ENCODE results near the gene LTB.
A peak's percentile ranks its signal among the peaks of the same experiment; 100 is the strongest.

Gene LTB

DNA sequence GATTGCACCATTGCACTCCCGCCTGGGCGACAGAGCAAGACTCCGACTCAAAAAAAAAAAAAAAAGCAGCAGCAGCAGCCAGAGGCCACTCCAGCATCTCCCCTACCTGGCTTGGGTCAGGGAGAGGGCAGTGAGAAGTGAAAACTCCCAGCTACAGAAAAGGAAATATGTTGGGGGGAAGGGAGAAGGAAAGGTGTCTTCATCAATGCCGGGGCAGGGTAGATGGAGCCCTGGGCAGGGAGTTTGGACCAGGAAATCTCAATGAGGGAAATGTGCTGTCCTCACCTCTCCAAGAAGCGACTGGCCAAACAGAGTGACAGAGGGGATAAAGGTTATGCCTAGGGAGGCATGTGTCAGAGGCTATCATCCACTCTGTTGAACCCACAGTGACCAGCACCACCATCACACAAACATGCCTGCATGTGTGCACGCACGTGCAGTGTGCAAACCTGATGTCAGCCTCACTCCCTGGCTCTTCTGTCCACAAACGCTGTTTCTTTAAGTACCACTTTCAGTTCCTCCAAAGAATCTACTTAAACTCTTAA lies 31.9 kb upstream of the LTB start:
- H3K4me3 ChIP-seq (ENCODE audit: low read depth, low read length): peak overlapping the region; percentile 87
- peak; percentile 45 for DNase-seq (ENCODE audit: low read depth)
- TF ChIP-seq, protein P1, sequence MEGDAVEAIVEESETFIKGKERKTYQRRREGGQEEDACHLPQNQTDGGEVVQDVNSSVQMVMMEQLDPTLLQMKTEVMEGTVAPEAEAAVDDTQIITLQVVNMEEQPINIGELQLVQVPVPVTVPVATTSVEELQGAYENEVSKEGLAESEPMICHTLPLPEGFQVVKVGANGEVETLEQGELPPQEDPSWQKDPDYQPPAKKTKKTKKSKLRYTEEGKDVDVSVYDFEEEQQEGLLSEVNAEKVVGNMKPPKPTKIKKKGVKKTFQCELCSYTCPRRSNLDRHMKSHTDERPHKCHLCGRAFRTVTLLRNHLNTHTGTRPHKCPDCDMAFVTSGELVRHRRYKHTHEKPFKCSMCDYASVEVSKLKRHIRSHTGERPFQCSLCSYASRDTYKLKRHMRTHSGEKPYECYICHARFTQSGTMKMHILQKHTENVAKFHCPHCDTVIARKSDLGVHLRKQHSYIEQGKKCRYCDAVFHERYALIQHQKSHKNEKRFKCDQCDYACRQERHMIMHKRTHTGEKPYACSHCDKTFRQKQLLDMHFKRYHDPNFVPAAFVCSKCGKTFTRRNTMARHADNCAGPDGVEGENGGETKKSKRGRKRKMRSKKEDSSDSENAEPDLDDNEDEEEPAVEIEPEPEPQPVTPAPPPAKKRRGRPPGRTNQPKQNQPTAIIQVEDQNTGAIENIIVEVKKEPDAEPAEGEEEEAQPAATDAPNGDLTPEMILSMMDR (IDR thresholded peaks at IDR 0.05; ENCODE audit: low read depth, low read length): no peak
- TF ChIP-seq, protein P2, sequence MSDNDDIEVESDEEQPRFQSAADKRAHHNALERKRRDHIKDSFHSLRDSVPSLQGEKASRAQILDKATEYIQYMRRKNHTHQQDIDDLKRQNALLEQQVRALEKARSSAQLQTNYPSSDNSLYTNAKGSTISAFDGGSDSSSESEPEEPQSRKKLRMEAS (IDR thresholded peaks at IDR 0.05; ENCODE audit: low read depth, low read length): no peak
- no peak for TF ChIP-seq POLR2A (IDR thresholded peaks at IDR 0.05; ENCODE audit: extremely low read depth, insufficient read length)
- no peak for TF ChIP-seq MYC (IDR thresholded peaks at IDR 0.05; ENCODE audit: low read depth, low read length)

DNA sequence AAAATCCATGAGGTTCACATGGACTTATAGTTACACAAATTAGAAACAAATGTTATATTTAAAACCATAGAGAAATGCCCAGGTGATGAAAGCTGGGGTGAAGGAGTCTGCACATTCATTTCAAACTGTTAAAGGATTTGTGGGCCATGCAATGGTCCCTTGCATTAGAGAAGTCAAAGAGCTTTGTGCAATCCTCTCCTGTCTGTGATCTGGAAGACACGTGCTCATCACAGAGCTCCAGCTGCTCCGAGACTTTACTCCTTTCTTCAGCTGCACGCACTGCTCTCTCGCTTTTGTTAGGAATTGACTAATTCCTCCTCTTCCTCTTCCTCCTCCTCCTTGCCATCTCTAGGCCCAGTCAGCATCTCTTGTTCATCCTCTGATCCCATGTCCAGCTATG lies 28.7 kb upstream of the LTB start:
- no peak overlapping the region for H3K4me3 ChIP-seq (ENCODE audit: low read depth, low read length)
- no peak for DNase-seq (ENCODE audit: low read depth)
- TF ChIP-seq, protein P1 (IDR thresholded peaks at IDR 0.05; ENCODE audit: low read depth, low read length): no peak
- TF ChIP-seq, protein P2 (IDR thresholded peaks at IDR 0.05; ENCODE audit: low read depth, low read length): no peak
- TF ChIP-seq MYC (IDR thresholded peaks at IDR 0.05; ENCODE audit: low read depth, low read length) (no peak), POLR2A (IDR thresholded peaks at IDR 0.05; ENCODE audit: extremely low read depth, insufficient read length) (no peak)

DNA sequence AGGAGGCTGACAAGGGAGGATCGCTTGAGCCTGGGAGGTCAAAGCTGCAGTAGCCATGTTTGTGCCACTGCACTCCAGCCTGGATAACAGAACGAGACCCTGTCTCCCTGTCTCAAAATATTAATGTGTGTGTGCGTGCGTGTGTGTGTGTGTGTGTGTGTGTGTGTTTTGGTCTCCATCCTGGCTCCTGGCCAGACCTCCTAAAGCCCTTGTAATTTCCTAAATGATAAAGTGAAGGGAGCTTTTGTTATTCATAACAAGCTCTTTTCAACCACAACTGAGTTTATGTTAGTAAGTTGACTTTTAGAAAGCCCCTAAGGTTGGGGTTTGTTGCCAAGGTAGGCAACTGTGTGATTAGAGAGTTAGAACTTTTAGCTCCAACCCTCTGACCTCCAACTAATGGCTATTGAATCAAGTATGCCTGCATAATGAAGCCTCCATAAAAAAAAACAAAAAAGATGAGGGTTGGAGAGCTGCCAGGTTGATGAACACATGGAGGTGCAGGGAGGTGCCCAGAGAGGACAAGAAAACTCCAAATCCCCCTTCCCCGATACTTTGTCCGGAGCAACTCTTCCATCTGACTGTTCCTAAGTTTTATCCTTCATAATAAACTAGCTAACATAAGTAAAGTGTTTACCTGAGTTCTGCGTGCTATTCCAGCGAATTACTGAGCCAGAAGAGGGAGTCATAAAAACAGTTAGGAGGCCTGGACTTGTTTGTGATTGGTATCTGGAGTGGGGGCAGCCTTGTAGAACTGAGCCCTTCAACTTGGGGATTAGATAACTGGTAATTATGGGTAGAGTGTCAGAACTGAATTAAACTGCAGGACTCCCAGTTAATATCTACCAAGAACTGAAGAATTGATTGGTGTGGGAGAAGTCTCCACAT lies 27.5 kb upstream of the LTB start:
- no peak for DNase-seq (ENCODE audit: low read depth)
- TF ChIP-seq POLR2A (IDR thresholded peaks at IDR 0.05; ENCODE audit: extremely low read depth, insufficient read length): no peak
- TF ChIP-seq, protein P1 (IDR thresholded peaks at IDR 0.05; ENCODE audit: low read depth, low read length): no peak
- TF ChIP-seq, protein P2 (IDR thresholded peaks at IDR 0.05; ENCODE audit: low read depth, low read length): no peak

DNA sequence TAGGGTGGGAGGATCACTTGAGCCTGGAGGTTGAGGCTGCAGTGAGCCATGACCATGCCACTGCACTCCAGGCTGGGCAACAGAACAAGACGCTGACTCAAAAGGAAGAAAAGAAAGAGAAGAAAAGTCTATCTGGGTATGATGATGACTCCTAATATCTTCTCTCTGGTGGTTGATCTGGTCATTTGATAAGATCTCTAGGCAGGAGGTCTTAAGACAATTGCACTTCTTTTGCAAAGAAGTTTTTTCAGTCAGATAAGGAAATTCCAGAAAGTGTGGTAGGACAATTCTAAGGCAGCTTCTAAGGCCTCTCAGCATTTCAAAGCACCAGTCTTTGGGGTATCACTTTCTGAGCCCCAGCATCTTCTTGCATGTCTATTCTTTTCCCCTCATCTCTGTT lies 25.1 kb upstream of the LTB start:
- no peak for DNase-seq (ENCODE audit: low read depth)
- no peak overlapping the region for H3K4me3 ChIP-seq (ENCODE audit: low read depth, low read length)
- TF ChIP-seq, protein P1 (IDR thresholded peaks at IDR 0.05; ENCODE audit: low read depth, low read length): no peak
- no peak for TF ChIP-seq POLR2A (IDR thresholded peaks at IDR 0.05; ENCODE audit: extremely low read depth, insufficient read length)
- TF ChIP-seq, protein P2 (IDR thresholded peaks at IDR 0.05; ENCODE audit: low read depth, low read length): no peak
- no peak for TF ChIP-seq MYC (IDR thresholded peaks at IDR 0.05; ENCODE audit: low read depth, low read length)

More for the DNA sequence above, 27.5 kb upstream of the LTB start:
- H3K4me3 ChIP-seq (ENCODE audit: low read depth, low read length): no peak overlapping the region

DNA sequence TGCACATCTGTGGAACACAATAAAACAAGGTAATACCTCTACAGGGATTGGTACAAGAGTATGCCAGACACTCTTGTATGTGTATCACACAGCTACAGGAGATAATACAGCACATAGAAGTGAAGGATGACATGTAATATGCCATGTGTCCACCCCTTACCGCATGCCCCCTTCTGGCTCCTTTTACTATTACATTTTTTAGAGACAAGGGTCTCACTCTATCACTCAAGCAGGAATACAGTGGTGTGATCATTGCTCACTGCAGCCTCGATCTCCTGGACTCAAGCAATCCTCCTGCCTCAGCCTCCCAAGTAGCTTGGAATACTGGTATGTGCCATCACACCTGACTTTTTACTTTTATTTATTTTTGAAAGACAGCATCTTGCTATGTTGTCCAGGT lies 14.8 kb upstream of the LTB start:
- no peak overlapping the region for H3K4me3 ChIP-seq (ENCODE audit: low read depth, low read length)
- peak; percentile 92 for TF ChIP-seq MYC (IDR thresholded peaks at IDR 0.05; ENCODE audit: low read depth, low read length)
- TF ChIP-seq POLR2A (IDR thresholded peaks at IDR 0.05; ENCODE audit: extremely low read depth, insufficient read length): no peak
- TF ChIP-seq, protein P2 (IDR thresholded peaks at IDR 0.05; ENCODE audit: low read depth, low read length): peak; percentile 92
- TF ChIP-seq, protein P1 (IDR thresholded peaks at IDR 0.05; ENCODE audit: low read depth, low read length): peak; percentile 41
- DNase-seq (ENCODE audit: low read depth): peak; percentile 86
